Stimulated activated CD4-positive, alpha-beta T cell treated with anti-CD3 and anti-CD28 coated beads, Interleukin-15, amount 100 ng/mL, for 48 hours (primary cell): ENCODE measurements around the gene SLC5A11.
"Not testable (repeated sequence)": the region's sequence is repeated elsewhere in the genome, so short reads cannot be mapped to it uniquely, and the experiment has no call there.

Experiments
- DNase-seq, 2 donors: peaks; one replicate each; pipeline ENCODE4 v3.0.0-alpha.2; 2020; ENCODE audit warnings: low read depth in 2 of 2

Gene SLC5A11

GRCh38 chr16:24861461-24861860, 15.7 kb downstream of the SLC5A11 start:
- no peak for DNase-seq

GRCh38 chr16:24863582-24864437, 18.0 kb downstream of the SLC5A11 start:
- DNase-seq = no peak

GRCh38 chr16:24869033-24869432, 23.3 kb downstream of the SLC5A11 start:
- no peak for DNase-seq

- no peak for DNase-seq
These were observed 26.1 kb downstream of the SLC5A11 start for GRCh38 chr16:24871891-24872290.

GRCh38 chr16:24873028-24873427, 27.3 kb downstream of the SLC5A11 start:
- no peak for DNase-seq

- no peak for DNase-seq
These were observed 29.7 kb downstream of the SLC5A11 start for GRCh38 chr16:24875466-24875865.

- no peak for DNase-seq
These were observed 30.5 kb downstream of the SLC5A11 start for GRCh38 chr16:24876231-24876630.

- no peak for DNase-seq
These were observed 33.9 kb downstream of the SLC5A11 start for GRCh38 chr16:24879684-24880083.

- no peak for DNase-seq
These were observed 38.0 kb downstream of the SLC5A11 start for GRCh38 chr16:24883714-24884151.

- DNase-seq = no peak
These were observed 41.7 kb downstream of the SLC5A11 start for GRCh38 chr16:24887472-24887871.

GRCh38 chr16:24890746-24891145, 45.0 kb downstream of the SLC5A11 start:
- no peak for DNase-seq

GRCh38 chr16:24896439-24896838, 50.7 kb downstream of the SLC5A11 start:
- no peak for DNase-seq

GRCh38 chr16:24897522-24897921, 51.8 kb downstream of the SLC5A11 start:
- DNase-seq = not testable (repeated sequence)

GRCh38 chr16:24900230-24900629, 54.5 kb downstream of the SLC5A11 start:
- DNase-seq = no peak

GRCh38 chr16:24906199-24906808, 60.5 kb downstream of the SLC5A11 start:
- no peak for DNase-seq

- no peak for DNase-seq
These were observed 61.1 kb downstream of the SLC5A11 start for GRCh38 chr16:24906901-24907300.

GRCh38 chr16:24908716-24909115, 63.0 kb downstream of the SLC5A11 start:
- DNase-seq = no peak

GRCh38 chr16:24909856-24910255, 64.1 kb downstream of the SLC5A11 start:
- no peak for DNase-seq

- DNase-seq = no peak
These were observed 69.3 kb downstream of the SLC5A11 start for GRCh38 chr16:24915019-24915418.

GRCh38 chr16:24915576-24915975, 69.8 kb downstream of the SLC5A11 start:
- no peak for DNase-seq

- no peak for DNase-seq
These were observed 71.5 kb downstream of the SLC5A11 start for GRCh38 chr16:24917236-24917635.

GRCh38 chr16:24917891-24918290, 72.1 kb downstream of the SLC5A11 start:
- no peak for DNase-seq

GRCh38 chr16:24918641-24919040, 72.9 kb downstream of the SLC5A11 start:
- no peak for DNase-seq
